Hepatocyte (in vitro differentiated cells): ENCODE measurements around the gene NR2F6. TPM values are rescaled to one million over a fixed set of nuclear protein-coding genes. Genes with fewer than 3 reads are reported as not detected.

ENCODE experiments used
- DNase-seq: peaks from one replicate; pipeline ENCODE4 v3.0.0-alpha.2; 2016; ENCODE audit warnings: low spot score
- H2AFZ ChIP-seq: fragments of 200-600 bp; sonication (generic); 2 replicates; pipeline ENCODE4 v1.6.0; 2016; ENCODE audit warnings: antibody characterized with exemption, mild to moderate bottlenecking
- H3K27ac ChIP-seq: fragments of 200-600 bp; sonication (generic); 2 replicates; pipeline ENCODE4 v1.5.1; 2016; ENCODE audit warnings: mild to moderate bottlenecking
- H3K27me3 ChIP-seq: fragments of 200-600 bp; sonication (generic); 2 replicates; pipeline ENCODE4 v1.6.1; 2016
- H3K36me3 ChIP-seq: fragments of 200-600 bp; sonication (generic); replicated peaks from 2 replicates; pipeline ENCODE4 v1.5.1; 2016; ENCODE audit warnings: low read depth; ENCODE audit not compliant: insufficient read depth
- H3K4me1 ChIP-seq: fragments of 200-600 bp; sonication (generic); 2 replicates; pipeline ENCODE4 v1.5.1; 2016; ENCODE audit warnings: mild to moderate bottlenecking, moderate library complexity; ENCODE audit not compliant: insufficient read depth
- H3K4me2 ChIP-seq: fragments of 200-600 bp; sonication (generic); 2 replicates; pipeline ENCODE4 v1.6.0; 2016
- H3K4me3 ChIP-seq: fragments of 200-600 bp; sonication (generic); 2 replicates; pipeline ENCODE4 v1.5.1; 2016; ENCODE audit warnings: mild to moderate bottlenecking
- H3K79me2 ChIP-seq: fragments of 200-600 bp; sonication (generic); 2 replicates; pipeline ENCODE4 v1.6.0; 2017; ENCODE audit warnings: mild to moderate bottlenecking
- H3K9me2 ChIP-seq: fragments of 200-600 bp; sonication (generic); replicated peaks from 2 replicates; pipeline ENCODE4 v1.6.0; 2017; ENCODE audit warnings: mild to moderate bottlenecking; ENCODE audit not compliant: insufficient read depth
- H3K9me3 ChIP-seq: fragments of 200-600 bp; sonication (generic); 2 replicates; pipeline ENCODE4 v1.5.1; 2016; ENCODE audit warnings: low read depth, mild to moderate bottlenecking
- H4K20me1 ChIP-seq: fragments of 200-600 bp; sonication (generic); 2 replicates; pipeline ENCODE4 v1.6.0; 2016; ENCODE audit warnings: mild to moderate bottlenecking; ENCODE audit not compliant: insufficient read depth, poor library complexity, severe bottlenecking
- EZH2 ChIP-seq: fragments of 200-600 bp; sonication (generic); IDR thresholded peaks from 2 replicates; pipeline ENCODE4 v1.6.1; 2016; ENCODE audit warnings: antibody characterized with exemption, mild to moderate bottlenecking, borderline replicate concordance
- EZH2phosphoT487 ChIP-seq: fragments of 200-600 bp; sonication (generic); IDR thresholded peaks from one replicate; pipeline ENCODE4 v1.6.1; 2018; ENCODE audit warnings: antibody characterized with exemption, mild to moderate bottlenecking, low read depth, moderate library complexity; ENCODE audit not compliant: unreplicated experiment, severe bottlenecking
- WGBS: methylation state at CpG from one replicate; pipeline ENCODE4 v1.1.6; 2016; ENCODE audit warnings: low lambda C conversion rate; ENCODE audit errors: missing lambda C conversion rate; 5-methylcytosine and 5-hydroxymethylcytosine counted together
- polyA plus RNA-seq: library from polyadenylated mRNA; unstranded; fragments of >200 nt; fragmentation: Nextera tagmentation; extraction: Ambion mirVana; gene quantifications from 2 replicates; pipeline ENCODE4 v1.2.1, GENCODE V29; 2016
- total RNA-seq: library from RNA; depleted of rRNA; stranded (reverse); fragments of >200 nt; gene quantifications from 2 replicates; pipeline ENCODE4 v1.2.3, GENCODE V29; 2014
- TF ChIP-seq, protein P1 (sequence below): fragments of 200-600 bp; sonication (generic); IDR thresholded peaks from 2 replicates; pipeline ENCODE4 v1.5.1; 2016; ENCODE audit warnings: antibody characterized with exemption, mild to moderate bottlenecking; ENCODE audit not compliant: poor library complexity

Gene NR2F6
- total and polyA plus RNA-seq, 2 experiments from 2014 or later: 116 to 169 TPM

DNA sequence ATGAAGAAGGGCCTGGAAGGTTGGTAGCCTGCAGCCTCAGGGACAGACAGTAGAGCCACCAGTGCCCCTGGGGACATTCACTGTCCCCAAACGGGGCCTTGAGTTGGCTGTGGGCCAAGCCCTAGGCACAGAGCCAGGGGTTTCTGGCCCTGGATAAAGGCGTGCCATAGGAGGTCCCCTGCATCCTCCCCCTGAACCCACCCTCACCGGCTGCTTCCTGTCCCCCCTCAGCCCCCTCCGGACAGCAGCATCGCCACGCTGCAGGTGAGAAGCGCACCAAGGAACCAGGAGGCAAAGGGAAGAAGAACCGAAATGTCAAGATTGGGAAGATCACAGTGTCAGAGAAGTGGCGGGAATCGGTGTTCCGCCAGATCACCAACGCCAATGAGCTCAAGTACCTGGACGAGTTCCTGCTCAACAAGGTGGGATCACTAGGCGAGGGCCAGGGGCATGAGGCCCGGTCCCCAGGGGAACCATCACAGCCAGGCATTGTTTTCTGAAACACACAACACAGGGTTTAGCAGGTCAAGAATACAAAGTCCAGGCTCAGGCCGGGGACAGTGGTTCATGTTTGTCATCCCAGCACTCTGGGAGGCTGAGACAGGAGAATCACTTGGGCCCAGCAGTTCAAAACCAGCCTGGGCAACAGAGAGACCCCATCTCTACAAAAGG, 45.2 kb downstream of the NR2F6 start:
- no peak overlapping the region for H2AFZ ChIP-seq
- 89% methylated on average over 13 of the region's 16 CpGs for WGBS
- H3K79me2 ChIP-seq: no peaks in the 10 kb centered on the region
- no peak overlapping the region for H3K4me2 ChIP-seq
- H3K27me3 ChIP-seq: no peaks in the 10 kb centered on the region
- H3K4me1 ChIP-seq: no peaks in the 10 kb centered on the region
- no peak overlapping the region for H3K4me3 ChIP-seq
- H4K20me1 ChIP-seq: no peaks in the 10 kb centered on the region
- no peak for DNase-seq
- H3K36me3 ChIP-seq: no peaks in the 10 kb centered on the region
- no peaks in the 10 kb centered on the region for H3K9me2 ChIP-seq
- no peaks in the 10 kb centered on the region for H3K9me3 ChIP-seq
- TF ChIP-seq, protein P1, sequence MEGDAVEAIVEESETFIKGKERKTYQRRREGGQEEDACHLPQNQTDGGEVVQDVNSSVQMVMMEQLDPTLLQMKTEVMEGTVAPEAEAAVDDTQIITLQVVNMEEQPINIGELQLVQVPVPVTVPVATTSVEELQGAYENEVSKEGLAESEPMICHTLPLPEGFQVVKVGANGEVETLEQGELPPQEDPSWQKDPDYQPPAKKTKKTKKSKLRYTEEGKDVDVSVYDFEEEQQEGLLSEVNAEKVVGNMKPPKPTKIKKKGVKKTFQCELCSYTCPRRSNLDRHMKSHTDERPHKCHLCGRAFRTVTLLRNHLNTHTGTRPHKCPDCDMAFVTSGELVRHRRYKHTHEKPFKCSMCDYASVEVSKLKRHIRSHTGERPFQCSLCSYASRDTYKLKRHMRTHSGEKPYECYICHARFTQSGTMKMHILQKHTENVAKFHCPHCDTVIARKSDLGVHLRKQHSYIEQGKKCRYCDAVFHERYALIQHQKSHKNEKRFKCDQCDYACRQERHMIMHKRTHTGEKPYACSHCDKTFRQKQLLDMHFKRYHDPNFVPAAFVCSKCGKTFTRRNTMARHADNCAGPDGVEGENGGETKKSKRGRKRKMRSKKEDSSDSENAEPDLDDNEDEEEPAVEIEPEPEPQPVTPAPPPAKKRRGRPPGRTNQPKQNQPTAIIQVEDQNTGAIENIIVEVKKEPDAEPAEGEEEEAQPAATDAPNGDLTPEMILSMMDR: no peak
- TF ChIP-seq EZH2phosphoT487 (no peak), EZH2 (no peak)
- no peak overlapping the region for H3K27ac ChIP-seq

DNA sequence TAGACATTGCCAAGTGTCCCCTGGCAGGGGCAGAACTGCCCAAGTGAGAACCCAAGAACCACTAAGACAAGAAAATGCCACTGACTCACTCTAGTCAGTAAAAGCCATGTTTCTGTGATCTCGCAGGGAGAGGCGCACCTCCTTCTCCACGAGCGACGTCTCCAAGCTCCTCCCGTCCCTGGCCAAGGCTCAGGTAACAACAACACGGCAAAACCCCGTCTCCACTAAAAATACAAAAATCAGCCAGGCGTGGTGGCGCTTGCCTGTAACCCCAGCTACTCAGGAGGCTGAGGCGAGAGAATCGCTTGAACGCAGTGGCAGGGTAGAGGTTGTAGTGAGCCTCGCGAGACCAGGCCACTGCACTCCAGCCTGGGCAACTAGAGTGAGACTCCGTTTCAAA, 48.1 kb downstream of the NR2F6 start:
- H3K36me3 ChIP-seq: no peaks in the 10 kb centered on the region
- no peaks in the 10 kb centered on the region for H3K27me3 ChIP-seq
- TF ChIP-seq EZH2: no peak
- TF ChIP-seq EZH2phosphoT487: no peak
- TF ChIP-seq, protein P1: no peak
- no peak overlapping the region for H3K4me2 ChIP-seq
- no peaks in the 10 kb centered on the region for H3K9me3 ChIP-seq
- WGBS: 98% methylated on average over 15 of the region's 16 CpGs
- no peak overlapping the region for H3K4me3 ChIP-seq
- H3K4me1 ChIP-seq: no peaks in the 10 kb centered on the region
- no peaks in the 10 kb centered on the region for H4K20me1 ChIP-seq
- no peak for DNase-seq
- H3K79me2 ChIP-seq: no peaks in the 10 kb centered on the region
- no peak overlapping the region for H2AFZ ChIP-seq
- no peaks in the 10 kb centered on the region for H3K9me2 ChIP-seq
- H3K27ac ChIP-seq: no peak overlapping the region

DNA sequence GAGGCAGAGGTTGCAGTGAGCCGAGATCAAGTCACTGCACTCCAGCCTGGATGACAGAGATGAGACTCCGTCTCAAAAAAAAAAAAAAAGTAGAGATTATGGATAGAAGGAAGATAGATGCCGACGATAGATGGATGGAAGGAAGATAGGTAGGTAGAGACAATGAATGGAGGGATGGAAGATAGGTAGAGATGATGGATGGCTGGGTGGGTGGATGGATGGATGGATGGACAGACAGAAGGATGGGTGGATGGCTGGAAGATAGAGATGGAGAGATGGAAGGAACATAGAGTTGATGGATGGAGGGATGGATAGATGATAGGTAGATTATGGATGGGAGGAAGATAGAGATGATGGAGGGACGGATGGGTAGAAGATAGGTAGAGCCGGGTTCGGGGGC, 49.1 kb downstream of the NR2F6 start:
- TF ChIP-seq EZH2phosphoT487 (no peak), EZH2 (no peak)
- TF ChIP-seq, protein P1: no peak
- Histone ChIP-seq H3K36me3 (no peaks in the 10 kb centered on the region), H3K4me2 (no peak overlapping the region), H3K4me3 (no peak overlapping the region), H3K79me2 (no peaks in the 10 kb centered on the region), H3K9me3 (no peaks in the 10 kb centered on the region), H3K9me2 (no peaks in the 10 kb centered on the region), H2AFZ (no peak overlapping the region), H3K4me1 (no peaks in the 10 kb centered on the region), H3K27me3 (no peaks in the 10 kb centered on the region), H3K27ac (no peak overlapping the region), H4K20me1 (no peaks in the 10 kb centered on the region)
- no peak for DNase-seq
- 99% methylated on average over 7 of the region's 7 CpGs for WGBS
